IPS-20b (cell line): ENCODE results near the gene CASQ1.

ENCODE experiments used
- H3K27ac ChIP-seq: one replicate; pipeline ENCODE4 v1.5.1; 2013; ENCODE audit warnings: low read length
- H3K27me3 ChIP-seq: 2 replicates; pipeline ENCODE4 v1.6.1; 2013; ENCODE audit warnings: mild to moderate bottlenecking, low read length, inconsistent platforms; ENCODE audit not compliant: insufficient read depth
- H3K36me3 ChIP-seq: 2 replicates; pipeline ENCODE4 v1.6.1; 2013; ENCODE audit warnings: low read depth, mild to moderate bottlenecking, inconsistent platforms, low read length, moderate library complexity; ENCODE audit not compliant: insufficient read depth
- H3K4me1 ChIP-seq: 2 replicates; pipeline ENCODE4 v1.6.1; 2013; ENCODE audit warnings: mild to moderate bottlenecking, control low read depth, inconsistent platforms, low read length, moderate library complexity; ENCODE audit not compliant: insufficient read depth
- H3K4me3 ChIP-seq: 2 replicates; pipeline ENCODE4 v1.5.1; 2013; ENCODE audit warnings: mild to moderate bottlenecking, low read length, inconsistent platforms
- H3K9ac ChIP-seq: 2 replicates; pipeline ENCODE4 v1.6.1; 2013; ENCODE audit warnings: low read depth, mild to moderate bottlenecking, inconsistent platforms, low read length, moderate library complexity
- H3K9me3 ChIP-seq: 2 replicates; pipeline ENCODE4 v1.6.1; 2013; ENCODE audit warnings: mild to moderate bottlenecking, low read depth, low read length, inconsistent platforms; ENCODE audit not compliant: insufficient read depth

The CASQ1 gene

DNA sequence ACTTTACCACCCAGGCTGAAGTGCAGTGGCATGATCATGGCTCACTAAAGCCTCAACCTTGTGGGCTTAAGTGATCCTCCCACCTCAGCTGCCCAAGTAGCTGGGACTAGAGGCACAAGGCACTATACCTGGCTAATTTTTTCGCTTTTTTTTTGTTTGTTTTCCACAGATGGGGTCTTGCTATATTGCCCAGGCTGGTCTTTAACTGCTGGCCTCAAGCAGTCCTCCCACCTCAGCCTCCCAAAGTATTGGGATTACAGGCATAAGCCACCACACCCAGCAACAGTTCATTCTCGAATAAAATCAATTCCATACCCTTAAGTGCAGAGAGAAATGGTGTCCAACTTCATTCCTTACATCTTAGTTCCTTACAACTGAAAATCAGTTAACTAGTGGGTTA is 47.2 kb downstream of the CASQ1 start:
- Histone ChIP-seq H3K4me3 (no peak overlapping the region), H3K27ac (no peak overlapping the region), H3K27me3 (no peaks in the 10 kb centered on the region), H3K36me3 (peaks cover 95% of the 10 kb centered on the region), H3K9ac (no peak overlapping the region), H3K4me1 (no peaks in the 10 kb centered on the region), H3K9me3 (no peaks in the 10 kb centered on the region)

GRCh38 chr1:160238408-160238807 is 48.0 kb downstream of the CASQ1 start:
- Histone ChIP-seq H3K27ac (no peak overlapping the region), H3K9ac (no peak overlapping the region), H3K4me1 (no peaks in the 10 kb centered on the region), H3K4me3 (no peak overlapping the region), H3K9me3 (no peaks in the 10 kb centered on the region), H3K36me3 (peaks cover 98% of the 10 kb centered on the region), H3K27me3 (no peaks in the 10 kb centered on the region)

DNA sequence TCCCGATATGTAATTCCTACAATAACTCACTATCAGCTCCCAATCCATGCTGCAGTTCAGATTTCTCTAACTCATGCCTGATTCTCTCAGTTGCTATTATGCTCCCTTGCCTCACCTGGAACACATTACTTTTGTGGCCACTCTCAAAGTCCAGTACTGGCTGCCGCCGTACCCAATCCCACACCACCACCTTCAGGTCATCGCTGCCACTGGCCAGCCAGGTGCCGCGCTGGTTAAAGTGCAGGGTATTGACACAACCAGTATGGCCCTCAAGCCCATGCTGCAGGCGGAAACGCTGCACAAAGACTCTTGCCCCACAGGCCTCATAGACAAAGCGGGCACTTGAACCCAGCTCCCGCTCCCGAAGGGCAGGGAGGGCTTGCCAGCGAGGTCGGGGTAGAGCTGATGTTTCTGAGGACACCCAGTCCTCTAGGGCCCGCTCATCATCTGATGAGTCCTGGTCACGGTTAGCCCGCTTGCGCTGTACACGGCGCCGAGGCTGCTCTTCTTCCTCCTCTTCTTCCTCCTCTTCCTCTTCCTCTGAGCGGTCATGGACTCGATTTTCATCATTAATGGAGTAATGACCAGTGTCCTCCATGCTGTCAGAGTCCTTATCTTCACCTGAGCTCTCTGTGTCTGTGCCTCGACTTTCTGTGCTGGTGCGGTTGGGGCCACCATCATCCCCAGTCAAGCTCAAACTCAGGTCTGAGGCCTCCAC is 49.4 kb downstream of the CASQ1 start:
- Histone ChIP-seq H3K4me1 (no peaks in the 10 kb centered on the region), H3K9ac (no peak overlapping the region), H3K27me3 (no peaks in the 10 kb centered on the region), H3K36me3 (peaks cover 91% of the 10 kb centered on the region), H3K4me3 (no peak overlapping the region), H3K27ac (no peak overlapping the region), H3K9me3 (no peaks in the 10 kb centered on the region)

DNA sequence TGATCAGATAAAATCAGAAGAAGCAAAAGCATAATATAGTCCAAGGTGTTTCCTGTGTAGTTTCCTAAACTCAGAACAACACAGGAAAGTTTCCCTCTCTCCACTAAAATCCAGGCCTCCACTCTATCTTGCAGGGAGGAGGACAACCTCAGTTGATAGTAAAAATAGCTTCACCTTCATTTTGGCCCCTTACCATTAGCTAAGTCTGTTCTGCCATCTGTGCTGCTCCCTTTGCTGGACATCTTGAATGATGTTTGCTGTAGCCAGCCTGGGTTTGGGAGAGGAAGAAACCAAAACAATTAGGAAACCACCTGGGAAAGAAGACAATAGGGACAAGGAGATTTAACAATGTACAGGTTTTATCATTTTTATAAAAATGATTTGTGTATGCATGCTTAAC is 53.4 kb downstream of the CASQ1 start:
- Histone ChIP-seq H3K27ac (no peak overlapping the region), H3K4me3 (no peak overlapping the region), H3K9ac (no peak overlapping the region), H3K27me3 (no peaks in the 10 kb centered on the region), H3K4me1 (0 out of 2 replicates have a peak, but pooled peaks cover 3% of the 10 kb centered on the region), H3K36me3 (peaks cover 51% of the 10 kb centered on the region), H3K9me3 (no peaks in the 10 kb centered on the region)

DNA sequence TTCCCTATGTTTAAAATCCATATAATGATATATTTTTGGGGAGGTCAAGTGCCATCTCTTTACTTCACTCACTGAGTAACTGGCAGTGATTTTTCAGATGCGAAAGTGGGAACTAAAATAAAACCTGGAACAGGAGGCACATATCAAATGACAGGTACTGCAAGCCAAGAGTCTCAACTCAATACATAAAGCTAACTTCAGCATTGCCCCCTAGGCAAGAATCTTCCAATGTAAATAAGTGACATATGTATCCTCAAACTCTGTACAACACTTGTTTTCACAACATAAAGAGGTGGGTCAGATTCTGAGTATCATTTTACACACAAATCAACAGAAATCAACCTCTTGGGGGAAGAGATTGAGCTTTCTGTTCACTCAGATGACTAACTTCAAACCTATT is 53.8 kb downstream of the CASQ1 start:
- Histone ChIP-seq H3K9ac (no peak overlapping the region), H3K27me3 (no peaks in the 10 kb centered on the region), H3K4me3 (no peak overlapping the region), H3K36me3 (peaks cover 46% of the 10 kb centered on the region), H3K4me1 (0 out of 2 replicates have a peak, but pooled peaks cover 3% of the 10 kb centered on the region), H3K9me3 (no peaks in the 10 kb centered on the region), H3K27ac (no peak overlapping the region)

DNA sequence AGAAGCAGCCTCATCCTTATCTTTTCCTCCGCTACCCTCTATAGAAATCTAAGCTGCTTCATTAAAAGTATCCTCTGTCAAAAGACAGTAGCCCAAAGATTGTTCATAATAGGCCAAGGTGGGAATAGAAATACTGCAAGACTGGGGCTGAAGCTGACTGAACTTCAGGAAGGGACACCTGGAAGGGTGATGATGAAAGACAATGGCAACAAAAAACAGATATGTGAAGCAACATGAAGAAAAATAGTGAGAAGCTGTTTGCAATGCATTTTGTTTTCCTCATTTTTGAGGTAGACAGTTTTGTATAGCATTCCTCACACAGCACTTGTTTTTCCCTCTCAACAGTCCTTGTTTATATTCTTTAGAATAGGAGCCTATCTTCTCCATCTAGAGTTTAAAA is 55.1 kb downstream of the CASQ1 start:
- Histone ChIP-seq H3K36me3 (peaks cover 39% of the 10 kb centered on the region), H3K4me3 (no peak overlapping the region), H3K27ac (no peak overlapping the region), H3K27me3 (no peaks in the 10 kb centered on the region), H3K4me1 (0 out of 2 replicates have a peak, but pooled peaks cover 3% of the 10 kb centered on the region), H3K9ac (no peak overlapping the region), H3K9me3 (no peaks in the 10 kb centered on the region)

DNA sequence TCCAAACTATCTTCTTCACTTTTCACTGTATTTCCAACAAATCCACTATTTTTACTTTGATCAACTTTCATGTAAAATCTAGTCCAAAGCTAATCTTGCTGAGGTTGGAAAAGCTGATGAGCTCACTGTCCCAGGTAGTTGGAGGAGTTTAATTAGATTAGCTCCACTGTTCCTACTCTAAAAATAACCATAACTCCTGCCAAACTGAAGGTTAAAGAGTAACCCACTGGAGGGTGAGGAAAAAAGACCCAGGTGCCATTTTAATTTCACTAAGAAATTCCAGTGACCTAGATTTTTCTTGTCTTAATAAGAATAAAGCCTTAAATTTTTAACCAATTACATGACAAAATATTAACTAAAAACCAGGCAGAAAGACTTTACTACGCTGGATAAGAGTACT is 56.7 kb downstream of the CASQ1 start:
- Histone ChIP-seq H3K9ac (no peak overlapping the region), H3K4me1 (peaks cover 6% of the 10 kb centered on the region; the same call in 1 of the 2 replicates), H3K27ac (no peak overlapping the region), H3K9me3 (no peaks in the 10 kb centered on the region), H3K36me3 (peaks cover 30% of the 10 kb centered on the region), H3K27me3 (no peaks in the 10 kb centered on the region), H3K4me3 (no peak overlapping the region)

GRCh38 chr1:160251011-160251410 is 60.6 kb downstream of the CASQ1 start:
- Histone ChIP-seq H3K4me3 (no peak overlapping the region), H3K4me1 (peaks cover 3% of the 10 kb centered on the region; the same call in 1 of the 2 replicates), H3K27ac (no peak overlapping the region), H3K27me3 (no peaks in the 10 kb centered on the region), H3K9me3 (no peaks in the 10 kb centered on the region), H3K36me3 (peaks cover 10% of the 10 kb centered on the region), H3K9ac (no peak overlapping the region)
